GM12878 (cell line): ENCODE data around the gene IFT27.

ENCODE experiments used
- ATF3 ChIP-seq: IDR thresholded peaks from 2 replicates; pipeline ENCODE4 v1.6.1; 2011; ENCODE audit warnings: low read depth, mild to moderate bottlenecking, low read length, moderate library complexity, borderline replicate concordance; ENCODE audit errors: extremely low read depth
- CTCF ChIP-seq, 3 experiments: IDR thresholded peaks in 2 of 3; conservative IDR thresholded peaks in 1 of 3; 2 replicates each; pipeline ENCODE4 v1.5.1; 2011; ENCODE audit warnings: low read depth in 3 of 3, low read length in 3 of 3, mild to moderate bottlenecking in 3 of 3, control low read depth in 2 of 3, moderate library complexity in 2 of 3, inconsistent platforms in 1 of 3, mixed read lengths in 1 of 3; ENCODE audit not compliant: control insufficient read depth in 2 of 3, insufficient read depth in 1 of 3; ENCODE audit errors: extremely low read depth in 1 of 3
- ELK1 ChIP-seq: IDR thresholded peaks from 2 replicates; pipeline ENCODE4 v1.6.1; 2012; ENCODE audit warnings: low read depth, low read length, improper control_type of control experiment

- TF ChIP-seq CTCF (IDR thresholded peaks at IDR 0.05 in 2 of 3, conservative IDR thresholded peaks at IDR 0.05 in 1 of 3; ENCODE audit: control insufficient read depth in 2 of 3, extremely low read depth in 1 of 3, insufficient read depth in 1 of 3, low read depth in 3 of 3, low read length in 3 of 3) (no peak), ELK1 (no peak), ATF3 (no peak)
Observed at GRCh38 chr22:36816339-36816635, 40.4 kb upstream of the IFT27 start.
